Measurements from ENCODE around the gene LCK. TPM values are rescaled to one million over a fixed set of nuclear protein-coding genes. Genes with fewer than 3 reads are reported as not detected.

Gene LCK
- total and polyA plus RNA-seq, 10 of the 15 experiments (the other 5 are each of a cell fraction or from before 2014, with no cell fraction given), result 31.5 to 173 (median 119) TPM

- TF ChIP-seq RFX5 (IDR thresholded peaks at IDR 0.05; ENCODE audit: low read depth, low read length), result no peak
Measured at GRCh38 chr1:32333251-32333963, 82.3 kb downstream of the LCK start (continued).

DNA sequence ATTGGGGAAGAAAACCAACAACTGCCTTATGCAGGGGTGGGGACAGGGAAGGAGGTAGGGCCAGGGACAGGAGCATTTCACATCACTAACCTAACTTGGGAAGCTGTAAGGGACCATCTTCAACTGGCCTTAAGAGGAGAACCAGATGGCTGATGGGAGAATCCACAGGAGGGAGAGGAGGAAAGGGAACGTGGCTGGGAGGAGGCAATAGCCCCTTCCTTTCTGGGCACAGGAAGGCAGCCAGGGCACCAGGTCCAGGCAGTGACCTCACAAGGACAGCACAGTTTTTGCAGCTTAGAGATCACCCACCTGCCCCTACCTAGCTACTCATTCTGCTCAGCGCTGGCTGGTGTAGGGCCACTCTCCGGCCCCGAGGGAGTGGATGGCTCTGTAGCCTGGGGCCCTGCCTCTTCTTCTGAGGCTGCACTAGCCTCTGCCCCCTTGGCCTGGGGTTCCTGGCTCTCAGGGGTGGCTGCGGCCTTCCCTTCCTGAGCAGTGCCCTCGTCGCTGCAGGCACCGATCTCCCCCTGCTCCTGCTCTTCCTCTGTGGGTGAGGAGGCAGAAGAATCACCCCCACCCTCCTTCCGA is 83.3 kb downstream of the LCK start:
- SMC1A ChIA-PET (ENCODE audit: uncharacterized antibody, unreplicated experiment), result interaction anchor here (0.9 to 4.1 kb wide), 5 partner anchors 10 to 94 kb away, joined by 3 to 17 read pairs (median 6); no protein-coding TSS in a partner anchor
- CTCF ChIA-PET, result interaction anchor here (0.6 to 5.2 kb wide), 12 partner anchors 13 to 357 kb away, joined by 3 to 29 read pairs (median 4); partner anchors contain the start of gene BSDC1
- TF ChIP-seq SP1 (IDR thresholded peaks at IDR 0.05; ENCODE audit: low read depth, low read length), result no peak
- TF ChIP-seq POU2F2 (IDR thresholded peaks at IDR 0.05; ENCODE audit: borderline replicate concordance, low read depth, low read length), result peak; percentile 10; the same call in 1 of the 3 replicates
- TF ChIP-seq NBN (IDR thresholded peaks at IDR 0.05), result no peak
- no peak for TF ChIP-seq PKNOX1 (IDR thresholded peaks at IDR 0.05)
- no peak; the same call in 1 of the 2 replicates for TF ChIP-seq SMAD5 (IDR thresholded peaks at IDR 0.05; ENCODE audit: low read depth)
- no peak for TF ChIP-seq SUPT20H (IDR thresholded peaks at IDR 0.05; ENCODE audit: borderline replicate concordance, control insufficient read depth, low read depth, low read length)
- TF ChIP-seq, protein P1, sequence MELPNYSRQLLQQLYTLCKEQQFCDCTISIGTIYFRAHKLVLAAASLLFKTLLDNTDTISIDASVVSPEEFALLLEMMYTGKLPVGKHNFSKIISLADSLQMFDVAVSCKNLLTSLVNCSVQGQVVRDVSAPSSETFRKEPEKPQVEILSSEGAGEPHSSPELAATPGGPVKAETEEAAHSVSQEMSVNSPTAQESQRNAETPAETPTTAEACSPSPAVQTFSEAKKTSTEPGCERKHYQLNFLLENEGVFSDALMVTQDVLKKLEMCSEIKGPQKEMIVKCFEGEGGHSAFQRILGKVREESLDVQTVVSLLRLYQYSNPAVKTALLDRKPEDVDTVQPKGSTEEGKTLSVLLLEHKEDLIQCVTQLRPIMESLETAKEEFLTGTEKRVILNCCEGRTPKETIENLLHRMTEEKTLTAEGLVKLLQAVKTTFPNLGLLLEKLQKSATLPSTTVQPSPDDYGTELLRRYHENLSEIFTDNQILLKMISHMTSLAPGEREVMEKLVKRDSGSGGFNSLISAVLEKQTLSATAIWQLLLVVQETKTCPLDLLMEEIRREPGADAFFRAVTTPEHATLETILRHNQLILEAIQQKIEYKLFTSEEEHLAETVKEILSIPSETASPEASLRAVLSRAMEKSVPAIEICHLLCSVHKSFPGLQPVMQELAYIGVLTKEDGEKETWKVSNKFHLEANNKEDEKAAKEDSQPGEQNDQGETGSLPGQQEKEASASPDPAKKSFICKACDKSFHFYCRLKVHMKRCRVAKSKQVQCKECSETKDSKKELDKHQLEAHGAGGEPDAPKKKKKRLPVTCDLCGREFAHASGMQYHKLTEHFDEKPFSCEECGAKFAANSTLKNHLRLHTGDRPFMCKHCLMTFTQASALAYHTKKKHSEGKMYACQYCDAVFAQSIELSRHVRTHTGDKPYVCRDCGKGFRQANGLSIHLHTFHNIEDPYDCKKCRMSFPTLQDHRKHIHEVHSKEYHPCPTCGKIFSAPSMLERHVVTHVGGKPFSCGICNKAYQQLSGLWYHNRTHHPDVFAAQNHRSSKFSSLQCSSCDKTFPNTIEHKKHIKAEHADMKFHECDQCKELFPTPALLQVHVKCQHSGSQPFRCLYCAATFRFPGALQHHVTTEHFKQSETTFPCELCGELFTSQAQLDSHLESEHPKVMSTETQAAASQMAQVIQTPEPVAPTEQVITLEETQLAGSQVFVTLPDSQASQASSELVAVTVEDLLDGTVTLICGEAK (IDR thresholded peaks at IDR 0.05; ENCODE audit: borderline replicate concordance), result no peak
- 0 out of 2 replicates have a peak, but pooled peaks have one; percentile 15 for TF ChIP-seq HDGF (IDR thresholded peaks at IDR 0.05)
- TF ChIP-seq FOS (IDR thresholded peaks at IDR 0.05; ENCODE audit: borderline replicate concordance, extremely low read depth, insufficient read length), result no peak
- TF ChIP-seq RBBP5 (conservative IDR thresholded peaks at IDR 0.05), result no peak
- TF ChIP-seq POLR2AphosphoS5 (IDR thresholded peaks at IDR 0.05; ENCODE audit: low read length), result peak; percentile 88
- no peak for TF ChIP-seq ZBED1 (IDR thresholded peaks at IDR 0.05; ENCODE audit: borderline replicate concordance)
- TF ChIP-seq SREBF2 (IDR thresholded peaks at IDR 0.05; ENCODE audit: low read length), result no peak
- TF ChIP-seq JUND (IDR thresholded peaks at IDR 0.05; ENCODE audit: low read depth, low read length), result no peak
- TF ChIP-seq PML (IDR thresholded peaks at IDR 0.05; ENCODE audit: low read length), result no peak

More for the DNA sequence above, 83.3 kb downstream of the LCK start:
- Histone ChIP-seq H3K79me2 (ENCODE audit: control insufficient read depth, insufficient read depth, low read length) (peaks cover 24% of the 10 kb centered on the region), H4K20me1 (ENCODE audit: control insufficient read depth, insufficient read depth) (no peaks in the 10 kb centered on the region; the same call in 1 of the 2 replicates), H3K9me3 (replicated peaks; ENCODE audit: control insufficient read depth, insufficient read depth, low read length) (no peaks in the 10 kb centered on the region), H3K9ac (ENCODE audit: control insufficient read depth, insufficient read depth, low read length) (peak overlapping the region; percentile 83), H3K36me3 (ENCODE audit: control insufficient read depth in 2 of 2, insufficient read depth in 2 of 2, low read length in 1 of 2) (peaks cover 29 to 30% of the 10 kb centered on the region in 2 experiments), H3K4me2 (ENCODE audit: control insufficient read depth, insufficient read depth) (peak overlapping the region; percentile 78), H3K27me3 (replicated peaks in 1 of 2; ENCODE audit: control insufficient read depth in 2 of 2, insufficient read depth in 2 of 2, low read length in 1 of 2) (no peaks in the 10 kb centered on the region), H3K4me3 (peak overlapping the region; percentile 80), H3K4me1 (ENCODE audit: control insufficient read depth, insufficient read depth, low read length) (peaks cover 47% of the 10 kb centered on the region), H3K27ac (ENCODE audit: control insufficient read depth, insufficient read depth) (peak overlapping the region; percentile 48), H2AFZ (ENCODE audit: control insufficient read depth, low read depth, low read length) (no peak overlapping the region)
- POLR2A ChIA-PET, result interaction anchor here (0.6 to 2.3 kb wide), 5 partner anchors 11 to 170 kb away, joined by 3 to 10 read pairs (median 7); partner anchors contain the start of genes BSDC1 and LCK
- 59% methylated on average over 9 of the region's 9 CpGs for WGBS (ENCODE audit: insufficient coverage, insufficient replicate concordance, low lambda C conversion rate, missing lambda C conversion rate)
- in situ Hi-C loops (cut with MboI), result no loop called here
- RAD21 ChIA-PET (ENCODE audit: unreplicated experiment), result interaction anchor here (0.8 to 2.5 kb wide), 6 partner anchors 11 to 111 kb away, joined by 3 to 13 read pairs (median 4); partner anchors contain the start of gene BSDC1
- intact Hi-C loops (cut with micrococcal nuclease; ENCODE audit: unreplicated experiment), result loop anchor here (2.0 kb wide), 2 partner anchors 38 to 60 kb away; partner anchors contain the start of gene BSDC1
- no TSS peak for BruUV-seq (replicated peaks)
- FAIRE-seq, result no peak
- ATAC-seq, result 0 out of 3 replicates have a peak, but pooled peaks have one; percentile 2
- no peak for DNase-seq (ENCODE audit: low read depth, low spot score)
